Measurements from ENCODE around the gene ZNF609.

Gene ZNF609

GRCh38 chr15:64618540-64618939, 158.2 kb downstream of the ZNF609 start:
- Histone ChIP-seq H3K9me3 (ENCODE audit: insufficient read depth, low read length) (no peaks in the 10 kb centered on the region), H3K27ac (ENCODE audit: low read length) (no peak overlapping the region), H3K4me2 (ENCODE audit: low read length) (no peak overlapping the region), H4K20me1 (ENCODE audit: insufficient read depth, low read length) (peaks cover 24% of the 10 kb centered on the region), H3K9ac (ENCODE audit: low read length) (no peak overlapping the region), H3K79me2 (ENCODE audit: low read length) (peaks cover 28% of the 10 kb centered on the region), H3K27me3 (ENCODE audit: low read depth, low read length) (no peaks in the 10 kb centered on the region), H2AFZ (ENCODE audit: low read depth, low read length) (no peak overlapping the region), H3K4me1 (ENCODE audit: low read length) (peaks cover 13% of the 10 kb centered on the region), H3K36me3 (replicated peaks; ENCODE audit: low read depth, low read length) (no peaks in the 10 kb centered on the region), H3K4me3 (ENCODE audit: low read length) (no peak overlapping the region)
- TF ChIP-seq CTCF (IDR thresholded peaks at IDR 0.05; ENCODE audit: low read depth, low read length) (no peak), EZH2phosphoT487 (IDR thresholded peaks at IDR 0.05; ENCODE audit: low read depth) (no peak)

DNA sequence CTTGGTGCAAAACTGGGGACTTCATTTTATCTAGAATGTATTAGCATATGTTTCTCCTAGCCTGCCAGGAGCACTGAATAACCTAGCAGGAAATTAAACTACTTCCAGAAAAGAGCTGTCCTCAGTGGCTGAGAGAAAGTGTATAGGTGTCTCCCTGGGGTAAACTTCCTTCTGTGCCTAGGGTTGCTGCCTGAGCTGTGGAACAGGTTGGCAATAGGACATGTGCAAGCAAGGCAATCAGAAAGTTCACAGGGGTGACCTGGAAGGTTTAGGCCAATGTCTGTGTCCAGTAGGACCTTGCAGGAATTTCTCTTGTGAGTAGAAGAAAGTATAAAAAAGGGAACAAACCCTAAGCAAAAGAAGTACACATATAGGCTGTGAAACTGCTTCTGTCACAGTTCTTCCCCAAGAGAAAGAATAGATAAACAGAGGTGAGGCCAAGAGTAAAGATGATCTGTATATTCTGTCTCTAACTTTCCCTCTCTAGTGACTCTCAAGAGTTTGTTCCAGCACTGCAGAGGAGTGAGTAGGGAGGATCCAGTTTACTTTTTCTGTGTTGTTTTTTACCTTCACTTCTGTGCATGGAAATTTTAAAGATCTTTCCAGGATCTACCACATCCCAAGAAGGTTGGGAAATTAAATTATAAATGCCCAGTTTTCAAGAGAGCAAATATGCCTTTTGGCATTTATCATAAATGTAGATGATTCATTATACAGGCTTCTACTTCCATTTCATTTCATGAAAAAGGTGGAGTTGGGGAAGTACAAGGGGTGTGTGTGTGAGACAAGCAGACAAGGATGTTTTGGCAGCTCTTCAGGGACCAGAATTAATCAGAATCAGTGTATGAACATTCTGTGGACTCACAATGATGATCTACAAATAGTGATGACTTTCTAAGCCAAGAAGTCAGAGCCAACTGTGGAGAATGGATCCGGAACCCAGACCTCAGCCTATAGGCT, 159.8 kb downstream of the ZNF609 start:
- Histone ChIP-seq H3K79me2 (ENCODE audit: low read length) (peaks cover 28% of the 10 kb centered on the region), H3K4me2 (ENCODE audit: low read length) (peak overlapping the region; percentile 6; the same call in 1 of the 2 replicates), H3K9me3 (ENCODE audit: insufficient read depth, low read length) (no peaks in the 10 kb centered on the region), H3K4me3 (ENCODE audit: low read length) (no peak overlapping the region), H3K36me3 (replicated peaks; ENCODE audit: low read depth, low read length) (peaks cover 5% of the 10 kb centered on the region), H4K20me1 (ENCODE audit: insufficient read depth, low read length) (peaks cover 22% of the 10 kb centered on the region), H3K9ac (ENCODE audit: low read length) (no peak overlapping the region), H3K27ac (ENCODE audit: low read length) (peak overlapping the region; percentile 3; the same call in 1 of the 2 replicates), H2AFZ (ENCODE audit: low read depth, low read length) (no peak overlapping the region), H3K27me3 (ENCODE audit: low read depth, low read length) (no peaks in the 10 kb centered on the region), H3K4me1 (ENCODE audit: low read length) (peaks cover 13% of the 10 kb centered on the region)
- TF ChIP-seq EZH2phosphoT487 (IDR thresholded peaks at IDR 0.05; ENCODE audit: low read depth) = no peak
- no peak for TF ChIP-seq CTCF (IDR thresholded peaks at IDR 0.05; ENCODE audit: low read depth, low read length)

DNA sequence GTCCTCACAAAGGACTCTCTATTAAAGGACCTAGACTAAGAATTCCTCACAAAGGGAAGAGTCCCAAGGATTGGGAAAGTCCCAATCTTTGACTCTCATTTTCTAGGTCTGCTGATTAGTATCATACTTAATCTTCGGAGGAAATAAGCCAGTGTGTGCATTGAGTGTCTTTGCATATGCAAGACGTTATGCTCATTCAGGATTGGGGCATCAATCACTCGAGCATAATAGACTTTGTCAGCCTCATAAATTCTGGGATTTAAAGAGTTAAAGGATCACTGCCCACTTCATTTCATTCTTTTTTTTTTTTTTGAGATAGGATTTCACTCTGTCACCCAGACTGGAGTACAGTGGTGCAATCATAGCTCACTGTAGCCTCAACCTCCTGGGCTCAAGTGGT, 160.7 kb downstream of the ZNF609 start:
- Histone ChIP-seq H3K4me1 (ENCODE audit: low read length) (peaks cover 13% of the 10 kb centered on the region), H3K27ac (ENCODE audit: low read length) (no peak overlapping the region), H3K27me3 (ENCODE audit: low read depth, low read length) (no peaks in the 10 kb centered on the region), H3K9ac (ENCODE audit: low read length) (no peak overlapping the region), H3K4me2 (ENCODE audit: low read length) (no peak overlapping the region), H3K4me3 (ENCODE audit: low read length) (no peak overlapping the region), H3K36me3 (replicated peaks; ENCODE audit: low read depth, low read length) (peaks cover 5% of the 10 kb centered on the region), H4K20me1 (ENCODE audit: insufficient read depth, low read length) (peaks cover 22% of the 10 kb centered on the region), H3K79me2 (ENCODE audit: low read length) (peaks cover 28% of the 10 kb centered on the region), H3K9me3 (ENCODE audit: insufficient read depth, low read length) (no peaks in the 10 kb centered on the region), H2AFZ (ENCODE audit: low read depth, low read length) (no peak overlapping the region)
- TF ChIP-seq CTCF (IDR thresholded peaks at IDR 0.05; ENCODE audit: low read depth, low read length) (no peak), EZH2phosphoT487 (IDR thresholded peaks at IDR 0.05; ENCODE audit: low read depth) (no peak)

GRCh38 chr15:64622410-64623260, 162.3 kb downstream of the ZNF609 start:
- TF ChIP-seq EZH2phosphoT487 (IDR thresholded peaks at IDR 0.05; ENCODE audit: low read depth) (no peak), CTCF (IDR thresholded peaks at IDR 0.05; ENCODE audit: low read depth, low read length) (no peak)
- H4K20me1 ChIP-seq (ENCODE audit: insufficient read depth, low read length) = peaks cover 22% of the 10 kb centered on the region
- H3K4me1 ChIP-seq (ENCODE audit: low read length) = peaks cover 13% of the 10 kb centered on the region
- peaks cover 5% of the 10 kb centered on the region for H3K36me3 ChIP-seq (replicated peaks; ENCODE audit: low read depth, low read length)
- no peak overlapping the region for H3K4me3 ChIP-seq (ENCODE audit: low read length)
- H3K9ac ChIP-seq (ENCODE audit: low read length) = no peak overlapping the region
- no peak overlapping the region for H3K27ac ChIP-seq (ENCODE audit: low read length)
- H3K27me3 ChIP-seq (ENCODE audit: low read depth, low read length) = no peaks in the 10 kb centered on the region
- no peak overlapping the region for H3K4me2 ChIP-seq (ENCODE audit: low read length)
- peaks cover 28% of the 10 kb centered on the region for H3K79me2 ChIP-seq (ENCODE audit: low read length)
- H2AFZ ChIP-seq (ENCODE audit: low read depth, low read length) = no peak overlapping the region
- H3K9me3 ChIP-seq (ENCODE audit: insufficient read depth, low read length) = no peaks in the 10 kb centered on the region
